ENCODE results near the gene RFX3. TPM values are rescaled to one million over a fixed set of nuclear protein-coding genes. Genes with fewer than 3 reads are reported as not detected.

The RFX3 gene
- total RNA-seq, 1 donor: 1.4 TPM

- no peaks in the 10 kb centered on the region for H3K4me1 ChIP-seq (ENCODE audit: insufficient read depth, low read length)
- TF ChIP-seq CTCF (IDR thresholded peaks at IDR 0.05; ENCODE audit: extremely low read depth, low read depth, low read length): no peak
- H3K79me2 ChIP-seq (ENCODE audit: insufficient read depth, low read length): no peaks in the 10 kb centered on the region
- no peak overlapping the region for H2AFZ ChIP-seq (ENCODE audit: low read length)
- no peaks in the 10 kb centered on the region for H3K36me3 ChIP-seq (ENCODE audit: insufficient read depth, low read length)
- no peak for DNase-seq (ENCODE audit: insufficient read length, low spot score, missing footprints)
- H3K9me3 ChIP-seq (ENCODE audit: low read depth, low read length): no peaks in the 10 kb centered on the region
- H4K20me1 ChIP-seq (ENCODE audit: insufficient read depth, low read length): no peaks in the 10 kb centered on the region
- no peak overlapping the region for H3K4me2 ChIP-seq (ENCODE audit: insufficient read depth, low read length)
- H3K27ac ChIP-seq (ENCODE audit: low read depth, low read length): no peak overlapping the region
- H3K4me3 ChIP-seq (ENCODE audit: insufficient read depth, low read length): no peak overlapping the region
- H3K27me3 ChIP-seq (ENCODE audit: insufficient read depth, low read length): no peaks in the 10 kb centered on the region
Observed at GRCh38 chr9:3553076-3553765, 27.4 kb upstream of the RFX3 start.

- no peak for DNase-seq (ENCODE audit: insufficient read length, low spot score, missing footprints)
- Histone ChIP-seq H3K79me2 (ENCODE audit: insufficient read depth, low read length) (no peaks in the 10 kb centered on the region), H4K20me1 (ENCODE audit: insufficient read depth, low read length) (no peaks in the 10 kb centered on the region), H3K4me3 (ENCODE audit: insufficient read depth, low read length) (no peak overlapping the region), H3K4me1 (ENCODE audit: insufficient read depth, low read length) (no peaks in the 10 kb centered on the region), H3K4me2 (ENCODE audit: insufficient read depth, low read length) (no peak overlapping the region), H3K36me3 (ENCODE audit: insufficient read depth, low read length) (no peaks in the 10 kb centered on the region), H2AFZ (ENCODE audit: low read length) (no peak overlapping the region), H3K9me3 (ENCODE audit: low read depth, low read length) (no peaks in the 10 kb centered on the region), H3K27ac (ENCODE audit: low read depth, low read length) (no peak overlapping the region), H3K27me3 (ENCODE audit: insufficient read depth, low read length) (no peaks in the 10 kb centered on the region)
- TF ChIP-seq CTCF (IDR thresholded peaks at IDR 0.05; ENCODE audit: extremely low read depth, low read depth, low read length): no peak
Observed at GRCh38 chr9:3549225-3549624, 23.4 kb upstream of the RFX3 start.

- Histone ChIP-seq H2AFZ (ENCODE audit: low read length) (no peak overlapping the region), H3K4me1 (ENCODE audit: insufficient read depth, low read length) (no peaks in the 10 kb centered on the region), H3K27ac (ENCODE audit: low read depth, low read length) (no peak overlapping the region), H3K36me3 (ENCODE audit: insufficient read depth, low read length) (no peaks in the 10 kb centered on the region), H3K4me2 (ENCODE audit: insufficient read depth, low read length) (no peak overlapping the region), H3K79me2 (ENCODE audit: insufficient read depth, low read length) (no peaks in the 10 kb centered on the region), H4K20me1 (ENCODE audit: insufficient read depth, low read length) (no peaks in the 10 kb centered on the region), H3K9me3 (ENCODE audit: low read depth, low read length) (no peaks in the 10 kb centered on the region), H3K4me3 (ENCODE audit: insufficient read depth, low read length) (no peak overlapping the region), H3K27me3 (ENCODE audit: insufficient read depth, low read length) (no peaks in the 10 kb centered on the region)
- DNase-seq (ENCODE audit: insufficient read length, low spot score, missing footprints): no peak
- no peak for TF ChIP-seq CTCF (IDR thresholded peaks at IDR 0.05; ENCODE audit: extremely low read depth, low read depth, low read length)
Observed at GRCh38 chr9:3548648-3549047, 22.8 kb upstream of the RFX3 start.

- H3K4me2 ChIP-seq (ENCODE audit: insufficient read depth, low read length): no peak overlapping the region
- H3K27me3 ChIP-seq (ENCODE audit: insufficient read depth, low read length): no peaks in the 10 kb centered on the region
- H3K79me2 ChIP-seq (ENCODE audit: insufficient read depth, low read length): no peaks in the 10 kb centered on the region
- no peak overlapping the region for H3K27ac ChIP-seq (ENCODE audit: low read depth, low read length)
- no peaks in the 10 kb centered on the region for H3K9me3 ChIP-seq (ENCODE audit: low read depth, low read length)
- H3K4me3 ChIP-seq (ENCODE audit: insufficient read depth, low read length): no peak overlapping the region
- H3K4me1 ChIP-seq (ENCODE audit: insufficient read depth, low read length): no peaks in the 10 kb centered on the region
- DNase-seq (ENCODE audit: insufficient read length, low spot score, missing footprints): no peak
- H3K36me3 ChIP-seq (ENCODE audit: insufficient read depth, low read length): no peaks in the 10 kb centered on the region
- TF ChIP-seq CTCF (IDR thresholded peaks at IDR 0.05; ENCODE audit: extremely low read depth, low read depth, low read length): no peak
- H2AFZ ChIP-seq (ENCODE audit: low read length): no peak overlapping the region
- no peaks in the 10 kb centered on the region for H4K20me1 ChIP-seq (ENCODE audit: insufficient read depth, low read length)
Observed at GRCh38 chr9:3541206-3541605, 15.4 kb upstream of the RFX3 start.

All from osteoblast (primary cell).